ENCODE data around the gene SETD1A.

SETD1A gene

GRCh38 chr16:30953511-30954124, 3.9 kb upstream of the SETD1A start:
- no peak overlapping the region for H3K4me3 ChIP-seq (replicated peaks; ENCODE audit: insufficient read depth, low read length)
- H3K27ac ChIP-seq (replicated peaks): peak overlapping the region; percentile 17; the same call in 1 of the 2 replicates
- DNase-seq (ENCODE audit: low read depth in 1 of 2, low spot score in 1 of 2): peak in 1 of 2 experiments; percentile 84
- TF ChIP-seq GABPA (IDR thresholded peaks at IDR 0.05; ENCODE audit: low read depth): no peak
- TF ChIP-seq CTCF (IDR thresholded peaks at IDR 0.05; ENCODE audit: insufficient read depth, low read length): peak; percentile 85
- no peaks in the 10 kb centered on the region for H3K27me3 ChIP-seq (ENCODE audit: insufficient read depth, poor library complexity, severe bottlenecking)

- Histone ChIP-seq H3K27me3 (ENCODE audit: insufficient read depth, poor library complexity, severe bottlenecking) (no peaks in the 10 kb centered on the region), H3K27ac (replicated peaks) (no peak overlapping the region), H3K4me3 (replicated peaks; ENCODE audit: insufficient read depth, low read length) (no peak overlapping the region)
- no peak for TF ChIP-seq SPI1 (IDR thresholded peaks at IDR 0.05; ENCODE audit: borderline replicate concordance, low read depth)
- TF ChIP-seq CTCF (IDR thresholded peaks at IDR 0.05; ENCODE audit: insufficient read depth, low read length): no peak
- TF ChIP-seq REST (IDR thresholded peaks at IDR 0.05; ENCODE audit: insufficient replicate concordance, low read depth): no peak
- no peak for DNase-seq (ENCODE audit: low read depth in 1 of 2, low spot score in 1 of 2)
These were observed 2.6 kb upstream of the SETD1A start for GRCh38 chr16:30954993-30955392.

- H3K27ac ChIP-seq (replicated peaks): peak overlapping the region; percentile 100
- peak; percentile 77 to 85 for DNase-seq (ENCODE audit: low read depth in 1 of 2, low spot score in 1 of 2)
These were observed 726 bp upstream of the SETD1A start for GRCh38 chr16:30956601-30957455.

GRCh38 chr16:30958175-30959079, 873 bp downstream of the SETD1A start:
- Histone ChIP-seq H3K27me3 (ENCODE audit: insufficient read depth, poor library complexity, severe bottlenecking) (no peaks in the 10 kb centered on the region), H3K4me3 (replicated peaks; ENCODE audit: insufficient read depth, low read length) (peak overlapping the region; percentile 67), H3K27ac (replicated peaks) (peak overlapping the region; percentile 100)
- peak in 1 of 2 experiments; percentile 24 for DNase-seq (ENCODE audit: low read depth in 1 of 2, low spot score in 1 of 2)
- TF ChIP-seq CTCF (IDR thresholded peaks at IDR 0.05; ENCODE audit: insufficient read depth, low read length) (no peak), REST (IDR thresholded peaks at IDR 0.05; ENCODE audit: insufficient replicate concordance, low read depth) (no peak), GABPA (IDR thresholded peaks at IDR 0.05; ENCODE audit: low read depth) (no peak), SPI1 (IDR thresholded peaks at IDR 0.05; ENCODE audit: borderline replicate concordance, low read depth) (no peak), POLR2AphosphoS5 (IDR thresholded peaks at IDR 0.05; ENCODE audit: low read depth) (no peak)

More at GRCh38 chr16:30956601-30957455, 726 bp upstream of the SETD1A start:
- Histone ChIP-seq H3K4me3 (replicated peaks; ENCODE audit: insufficient read depth, low read length) (peak overlapping the region; percentile 67), H3K27me3 (ENCODE audit: insufficient read depth, poor library complexity, severe bottlenecking) (no peaks in the 10 kb centered on the region)
- TF ChIP-seq SPI1 (IDR thresholded peaks at IDR 0.05; ENCODE audit: borderline replicate concordance, low read depth) (no peak), POLR2AphosphoS5 (IDR thresholded peaks at IDR 0.05; ENCODE audit: low read depth) (peak; percentile 55)
